ENCODE results near the gene HMGCL. TPM values are rescaled to one million over a fixed set of nuclear protein-coding genes. Genes with fewer than 3 reads are reported as not detected.

Gene HMGCL
- total and polyA plus RNA-seq, 3 experiments from 2014 or later: 24.7 to 28.0 (median 25.3) TPM

Other genes with a start within 250 kb of the HMGCL start
- 1,000 to 10,000 TPM; 1,242 to 1,292 TPM for gene RPL11, start 133.6 kb downstream of the HMGCL start, total RNA-seq
- gene RPL11, start 133.6 kb downstream of the HMGCL start, polyA plus RNA-seq: 1,119 TPM
- gene ELOA, start 82.0 kb downstream of the HMGCL start, total RNA-seq: 10 to 100 TPM; 64.1 to 69.0 TPM
- 32.3 TPM for gene ELOA, start 82.0 kb downstream of the HMGCL start, polyA plus RNA-seq
- 100 to 1,000 TPM; 105 TPM for gene PITHD1, start 47.0 kb downstream of the HMGCL start, total RNA-seq
- 68.5 TPM for gene PITHD1, start 47.0 kb downstream of the HMGCL start, polyA plus RNA-seq
- 100 to 1,000 TPM in 1 of 2 experiments, 10 to 100 TPM in 1; 99.9 to 100 TPM for gene LYPLA2, start 34.3 kb downstream of the HMGCL start, total RNA-seq
- gene LYPLA2, start 34.3 kb downstream of the HMGCL start, polyA plus RNA-seq: 109 TPM
- 10 to 100 TPM; 50.5 to 55.3 TPM for gene GALE, start 24.7 kb downstream of the HMGCL start, total RNA-seq
- 17.2 TPM for gene GALE, start 24.7 kb downstream of the HMGCL start, polyA plus RNA-seq
- gene FUCA1, start 42.9 kb upstream of the HMGCL start, total RNA-seq: 10 to 100 TPM; 14.1 to 15.7 TPM
- gene FUCA1, start 42.9 kb upstream of the HMGCL start, polyA plus RNA-seq: 17.2 TPM
- gene CNR2, start 87.9 kb upstream of the HMGCL start, total RNA-seq: under 1 TPM; 0.18 to 0.20 TPM
- gene CNR2, start 87.9 kb upstream of the HMGCL start, polyA plus RNA-seq: 5.3 TPM
- gene PNRC2, start 134.4 kb upstream of the HMGCL start, total RNA-seq: 100 to 1,000 TPM; 149 to 157 TPM
- 123 TPM for gene PNRC2, start 134.4 kb upstream of the HMGCL start, polyA plus RNA-seq
- 100 to 1,000 TPM; 190 to 199 TPM for gene SRSF10, start 154.9 kb upstream of the HMGCL start, total RNA-seq
- 111 TPM for gene SRSF10, start 154.9 kb upstream of the HMGCL start, polyA plus RNA-seq